Measurements from ENCODE around the gene NCOA1. TPM values are rescaled to one million over a fixed set of nuclear protein-coding genes. Genes with fewer than 3 reads are reported as not detected.
A peak's percentile ranks its signal among the peaks of the same experiment; 100 is the strongest.

The NCOA1 gene
- total and polyA plus RNA-seq, 7 donors: 12.8 to 78.1 (median 44.2) TPM

GRCh38 chr2:24762518-24762917 lies 271.5 kb downstream of the NCOA1 start:
- 82 to 95% (median 82%) methylated on average over 2 of the region's 2 CpGs for WGBS, 3 donors
- TF ChIP-seq, protein P1, sequence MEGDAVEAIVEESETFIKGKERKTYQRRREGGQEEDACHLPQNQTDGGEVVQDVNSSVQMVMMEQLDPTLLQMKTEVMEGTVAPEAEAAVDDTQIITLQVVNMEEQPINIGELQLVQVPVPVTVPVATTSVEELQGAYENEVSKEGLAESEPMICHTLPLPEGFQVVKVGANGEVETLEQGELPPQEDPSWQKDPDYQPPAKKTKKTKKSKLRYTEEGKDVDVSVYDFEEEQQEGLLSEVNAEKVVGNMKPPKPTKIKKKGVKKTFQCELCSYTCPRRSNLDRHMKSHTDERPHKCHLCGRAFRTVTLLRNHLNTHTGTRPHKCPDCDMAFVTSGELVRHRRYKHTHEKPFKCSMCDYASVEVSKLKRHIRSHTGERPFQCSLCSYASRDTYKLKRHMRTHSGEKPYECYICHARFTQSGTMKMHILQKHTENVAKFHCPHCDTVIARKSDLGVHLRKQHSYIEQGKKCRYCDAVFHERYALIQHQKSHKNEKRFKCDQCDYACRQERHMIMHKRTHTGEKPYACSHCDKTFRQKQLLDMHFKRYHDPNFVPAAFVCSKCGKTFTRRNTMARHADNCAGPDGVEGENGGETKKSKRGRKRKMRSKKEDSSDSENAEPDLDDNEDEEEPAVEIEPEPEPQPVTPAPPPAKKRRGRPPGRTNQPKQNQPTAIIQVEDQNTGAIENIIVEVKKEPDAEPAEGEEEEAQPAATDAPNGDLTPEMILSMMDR (IDR thresholded peaks at IDR 0.05): no peak
- Histone ChIP-seq H3K9me3 (no peaks in the 10 kb centered on the region), H3K4me1 (no peaks in the 10 kb centered on the region), H3K4me3 (no peak overlapping the region), H3K27ac (no peak overlapping the region), H3K36me3 (ENCODE audit: insufficient read depth in 1 of 2, low read depth in 1 of 2) (peaks cover 8 to 89% of the 10 kb centered on the region in 2 donors), H3K27me3 (ENCODE audit: insufficient read depth in 3 of 3, low read length in 2 of 3) (no peaks in the 10 kb centered on the region)
- intact Hi-C loops (cut with DNase I): no loop called here
- DNase-seq (no peak), ATAC-seq (no peak)

DNA sequence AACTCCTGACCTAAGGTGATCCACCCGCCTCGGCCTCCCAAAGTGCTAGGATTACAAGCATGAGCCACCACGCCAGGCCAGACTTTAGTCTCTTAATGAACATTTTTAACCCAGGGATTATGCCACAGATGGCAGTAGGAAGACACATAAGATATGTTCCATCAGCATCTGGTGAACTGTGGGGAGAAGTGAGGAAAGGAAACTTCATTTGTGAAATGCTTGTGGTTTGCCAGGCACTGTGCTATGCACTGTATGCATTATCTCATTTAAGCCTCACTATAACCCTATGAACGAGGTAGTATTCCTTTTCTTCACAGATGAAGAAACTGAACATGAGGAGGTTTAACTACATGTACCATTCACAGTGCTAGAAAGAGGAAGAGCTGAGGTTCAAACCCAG lies 272.8 kb downstream of the NCOA1 start:
- no peak overlapping the region for H3K27ac ChIP-seq
- no peaks in the 10 kb centered on the region for H3K27me3 ChIP-seq (ENCODE audit: insufficient read depth in 3 of 3, low read length in 2 of 3)
- no peak for ATAC-seq
- no peak overlapping the region for H3K4me3 ChIP-seq
- DNase-seq: no peak
- 92 to 100% (median 97%) methylated on average over 4 of the region's 4 CpGs for WGBS, 3 donors
- peaks cover 8 to 88% of the 10 kb centered on the region in 2 donors for H3K36me3 ChIP-seq (ENCODE audit: insufficient read depth in 1 of 2, low read depth in 1 of 2)
- intact Hi-C loops (cut with DNase I): no loop called here
- H3K9me3 ChIP-seq: no peaks in the 10 kb centered on the region
- H3K4me1 ChIP-seq: no peaks in the 10 kb centered on the region
- TF ChIP-seq, protein P1 (IDR thresholded peaks at IDR 0.05): no peak

DNA sequence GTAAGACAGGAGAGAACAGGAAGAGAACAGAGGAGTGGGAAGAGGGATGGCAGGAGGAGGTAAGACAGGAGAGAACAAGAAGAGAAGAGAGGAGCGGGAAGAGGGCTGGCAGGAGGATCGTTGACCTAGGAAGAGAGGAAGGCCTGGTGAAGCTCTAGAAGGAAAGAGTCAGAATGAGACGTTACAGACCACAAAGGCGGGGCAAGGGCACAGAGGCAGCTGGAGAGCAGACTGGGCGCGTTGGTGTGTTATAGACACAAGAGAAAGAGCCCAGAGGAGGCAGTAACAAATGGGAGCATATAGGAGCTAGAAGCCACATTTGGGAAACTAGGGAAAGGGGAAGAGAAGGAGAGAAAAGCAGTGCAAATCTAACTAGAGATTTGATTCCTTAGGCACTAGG lies 275.6 kb downstream of the NCOA1 start:
- Histone ChIP-seq H3K27ac (no peak overlapping the region), H3K4me1 (no peaks in the 10 kb centered on the region), H3K4me3 (no peak overlapping the region), H3K9me3 (no peaks in the 10 kb centered on the region), H3K36me3 (ENCODE audit: insufficient read depth in 1 of 2, low read depth in 1 of 2) (peaks cover 8 to 83% of the 10 kb centered on the region in 2 donors), H3K27me3 (ENCODE audit: insufficient read depth in 3 of 3, low read length in 2 of 3) (no peaks in the 10 kb centered on the region)
- intact Hi-C loops (cut with DNase I): no loop called here
- ATAC-seq: no peak
- TF ChIP-seq, protein P1 (IDR thresholded peaks at IDR 0.05): no peak
- 82 to 86% (median 84%) methylated on average over 6 of the region's 6 CpGs for WGBS, 3 donors
- DNase-seq: no peak

DNA sequence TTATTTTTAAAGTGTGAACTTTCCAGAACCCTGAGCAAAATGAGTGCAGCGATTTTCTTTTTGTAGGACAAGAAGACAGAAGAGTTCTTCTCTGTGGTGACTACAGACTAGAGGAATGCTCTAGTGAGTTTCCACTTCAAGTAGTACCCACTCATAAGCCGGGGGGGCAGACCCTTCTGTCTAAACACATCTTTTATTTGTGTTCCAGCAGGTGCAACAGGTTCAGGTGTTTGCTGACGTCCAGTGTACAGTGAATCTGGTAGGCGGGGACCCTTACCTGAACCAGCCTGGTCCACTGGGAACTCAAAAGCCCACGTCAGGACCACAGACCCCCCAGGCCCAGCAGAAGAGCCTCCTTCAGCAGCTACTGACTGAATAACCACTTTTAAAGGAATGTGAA lies 277.0 kb downstream of the NCOA1 start:
- Histone ChIP-seq H3K4me3 (no peak overlapping the region), H3K36me3 (ENCODE audit: insufficient read depth in 1 of 2, low read depth in 1 of 2) (peaks cover 8 to 69% of the 10 kb centered on the region in 2 donors), H3K27ac (no peak overlapping the region), H3K9me3 (no peaks in the 10 kb centered on the region), H3K27me3 (ENCODE audit: insufficient read depth in 3 of 3, low read length in 2 of 3) (no peaks in the 10 kb centered on the region), H3K4me1 (no peaks in the 10 kb centered on the region)
- no peak for ATAC-seq
- intact Hi-C loops (cut with DNase I): no loop called here
- no peak for DNase-seq
- WGBS, 3 donors: 91 to 95% (median 94%) methylated on average over 5 of the region's 5 CpGs
- TF ChIP-seq, protein P1 (IDR thresholded peaks at IDR 0.05): no peak

DNA sequence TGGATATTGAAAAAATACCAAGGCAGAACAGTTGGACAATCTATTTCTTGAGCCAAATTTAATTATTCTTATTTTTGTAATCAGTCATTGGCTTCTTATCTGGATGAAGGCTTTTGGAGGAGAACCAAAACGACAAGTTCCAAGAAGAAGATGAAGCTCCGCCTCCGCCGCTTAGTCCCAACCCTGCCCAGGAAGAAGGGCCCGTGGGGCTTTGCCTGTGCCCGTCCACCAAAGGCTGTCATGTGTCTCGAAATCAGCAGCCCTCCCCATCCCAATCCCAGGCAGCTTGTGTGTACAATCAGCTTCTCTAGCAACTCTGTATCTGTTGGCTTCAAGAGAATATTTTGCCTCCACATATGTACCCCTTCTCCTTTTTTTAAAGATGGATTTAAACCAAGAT lies 277.5 kb downstream of the NCOA1 start:
- Histone ChIP-seq H3K4me1 (no peaks in the 10 kb centered on the region), H3K27ac (no peak overlapping the region), H3K4me3 (no peak overlapping the region), H3K27me3 (ENCODE audit: insufficient read depth in 3 of 3, low read length in 2 of 3) (no peaks in the 10 kb centered on the region), H3K9me3 (no peaks in the 10 kb centered on the region), H3K36me3 (ENCODE audit: insufficient read depth in 1 of 2, low read depth in 1 of 2) (peaks cover 8 to 63% of the 10 kb centered on the region in 2 donors)
- intact Hi-C loops (cut with DNase I): no loop called here
- ATAC-seq (no peak), DNase-seq (peak in 1 of 2 donors; percentile 28)
- TF ChIP-seq, protein P1 (IDR thresholded peaks at IDR 0.05): no peak
- 72 to 78% (median 74%) methylated on average over 7 of the region's 7 CpGs for WGBS, 3 donors
